ENCODE data around the gene TRMT1L.

The TRMT1L gene

GRCh38 chr1:185112356-185112755 lies 44.4 kb downstream of the TRMT1L start:
- no peak for DNase-seq (ENCODE audit: low spot score)

- DNase-seq (ENCODE audit: low spot score) = no peak
Observed at GRCh38 chr1:185111873-185112272, 44.9 kb downstream of the TRMT1L start.

DNA sequence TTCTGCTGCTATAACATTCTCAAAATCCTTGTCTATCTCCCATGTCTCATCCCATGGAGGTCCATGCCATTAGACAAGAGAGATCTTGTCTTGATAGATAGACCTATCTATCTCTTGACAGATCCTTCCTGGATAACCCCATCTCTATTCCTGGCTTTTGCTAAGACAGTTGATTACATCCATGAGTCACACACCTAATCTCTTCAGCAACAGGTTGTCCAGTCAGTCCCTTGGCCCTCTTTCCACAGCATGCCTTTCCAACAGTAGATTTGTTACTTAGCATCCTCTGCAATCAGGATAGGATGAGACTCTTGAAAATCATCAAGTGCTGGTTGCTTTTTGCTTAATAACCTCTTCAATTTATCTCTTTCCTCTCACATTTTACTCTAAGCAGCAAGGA lies 46.6 kb downstream of the TRMT1L start:
- no peak for DNase-seq (ENCODE audit: low spot score)

- DNase-seq (ENCODE audit: low spot score) = no peak
Observed at GRCh38 chr1:185108321-185108720, 48.4 kb downstream of the TRMT1L start.

GRCh38 chr1:185105121-185105520 lies 51.6 kb downstream of the TRMT1L start:
- DNase-seq (ENCODE audit: low spot score) = no peak

GRCh38 chr1:185104083-185104482 lies 52.7 kb downstream of the TRMT1L start:
- no peak for DNase-seq (ENCODE audit: low spot score)

DNA sequence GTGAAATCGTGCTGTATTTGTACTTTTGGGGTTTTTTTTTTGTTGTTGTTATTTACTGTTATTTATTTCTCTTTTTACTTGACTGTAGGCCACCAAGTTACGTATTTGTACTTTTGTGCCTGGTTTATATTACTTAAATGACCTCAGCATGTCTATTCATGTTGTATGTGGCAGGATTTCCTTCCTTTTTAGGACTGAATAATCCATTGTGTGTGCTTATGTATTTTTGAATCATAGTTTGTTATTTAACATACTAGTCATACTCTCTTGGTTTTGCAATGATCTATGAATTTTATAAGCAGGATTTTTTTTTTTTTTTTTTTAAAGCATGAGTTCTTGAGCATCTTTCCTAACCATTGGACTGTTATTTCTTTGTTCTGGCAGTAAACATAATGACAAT lies 60.2 kb downstream of the TRMT1L start:
- DNase-seq (ENCODE audit: low spot score) = no peak

DNA sequence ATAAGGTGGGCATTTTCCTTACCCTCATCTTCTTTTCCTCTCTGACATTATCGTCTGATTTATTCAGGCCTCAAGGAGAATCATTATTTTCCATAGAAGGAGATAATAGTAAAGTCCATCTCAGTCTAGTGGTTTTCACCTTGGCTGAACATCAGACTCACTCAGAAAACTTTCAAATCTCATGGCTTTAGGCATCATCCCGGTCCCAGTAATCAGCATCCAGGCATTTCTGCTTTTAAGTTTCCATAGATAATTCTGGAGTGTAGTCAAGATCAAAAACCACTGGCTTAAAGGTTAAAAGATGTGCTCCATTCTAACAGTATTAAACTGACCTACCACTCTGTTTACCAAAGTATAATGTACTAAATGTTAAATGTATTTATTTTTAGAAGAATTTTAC lies 62.0 kb downstream of the TRMT1L start:
- no peak for DNase-seq (ENCODE audit: low spot score)

- no peak for DNase-seq (ENCODE audit: low spot score)
Observed at GRCh38 chr1:185091480-185091879, 65.3 kb downstream of the TRMT1L start.

GRCh38 chr1:185087746-185088145 lies 69.0 kb downstream of the TRMT1L start:
- no peak for DNase-seq (ENCODE audit: low spot score)

DNA sequence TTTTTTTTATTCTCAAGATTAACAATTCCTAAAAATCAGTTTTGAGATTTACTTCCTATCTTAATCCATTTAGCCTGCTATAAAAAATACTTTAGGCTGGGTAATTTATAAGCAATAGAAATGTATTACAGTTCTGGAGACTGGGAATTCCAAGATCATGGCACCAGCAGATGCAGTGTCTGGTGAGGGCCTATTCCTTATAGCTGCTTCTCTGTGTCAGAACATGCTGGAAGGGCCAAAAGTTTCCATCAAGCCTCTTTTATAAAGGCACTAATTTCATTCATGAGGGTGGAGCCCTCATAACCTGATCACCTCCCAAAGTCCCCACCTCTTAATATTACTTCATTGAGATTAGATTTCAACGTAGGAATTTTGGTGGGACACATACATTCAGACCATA lies 69.7 kb downstream of the TRMT1L start:
- DNase-seq (ENCODE audit: low spot score) = no peak

DNA sequence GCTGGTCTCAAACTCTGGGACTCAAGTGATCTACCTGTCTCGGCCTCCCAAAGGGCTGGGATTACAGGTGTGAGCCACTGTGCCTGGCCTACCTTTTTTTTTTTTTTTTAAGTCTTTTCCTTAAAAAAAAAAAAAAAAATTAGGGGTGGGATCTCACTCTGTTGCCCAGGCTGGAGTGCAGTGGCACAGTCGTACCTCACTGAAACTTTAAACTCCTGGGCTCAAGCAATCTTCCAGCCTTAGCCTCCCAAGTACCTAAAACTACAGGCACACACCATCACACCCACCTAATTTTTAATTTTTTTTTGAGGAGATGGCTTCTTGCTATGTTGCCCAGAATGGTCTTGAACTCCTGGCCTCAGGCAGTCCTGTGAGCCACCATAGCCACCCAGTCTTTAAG lies 72.9 kb downstream of the TRMT1L start:
- DNase-seq (ENCODE audit: low spot score) = no peak

DNA sequence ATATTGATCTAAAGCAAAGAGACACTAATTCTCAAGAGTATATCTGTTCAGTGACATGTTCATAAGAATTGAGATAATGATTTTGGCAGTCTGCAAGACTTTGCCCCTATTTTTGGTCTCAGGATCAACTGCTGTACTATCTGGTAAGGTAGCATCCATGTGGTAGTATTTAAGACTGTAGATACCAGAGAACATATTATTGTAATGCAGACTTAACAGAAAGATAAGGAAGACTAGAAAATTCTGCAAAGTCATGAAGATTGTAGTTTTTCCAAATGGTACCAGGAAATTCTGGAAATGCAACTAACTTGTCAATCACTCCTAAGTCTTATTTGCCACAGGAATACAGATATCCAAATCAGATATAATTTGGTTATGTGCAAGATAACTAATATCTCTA lies 76.3 kb downstream of the TRMT1L start:
- no peak for DNase-seq (ENCODE audit: low spot score)

- DNase-seq (ENCODE audit: low spot score) = no peak
Observed at GRCh38 chr1:185077374-185077773, 79.4 kb downstream of the TRMT1L start.

DNA sequence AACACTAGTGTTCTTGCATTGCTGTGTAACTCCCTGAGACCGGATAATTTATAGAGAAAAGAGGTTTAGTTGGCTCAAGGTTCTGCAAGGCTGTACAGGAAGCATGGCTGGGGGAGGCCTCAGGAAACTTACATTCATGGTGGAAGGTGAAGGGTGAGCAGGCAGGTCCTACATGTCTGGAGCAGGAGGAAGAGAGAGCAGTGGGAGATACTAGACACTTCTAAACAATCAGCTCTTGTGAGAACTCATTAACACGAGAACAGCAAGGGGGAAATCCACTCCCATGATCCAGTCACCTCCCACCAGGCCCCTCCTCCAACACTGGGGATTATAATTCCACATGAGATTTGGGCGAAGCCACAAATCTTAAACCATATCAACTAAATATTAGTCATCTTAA lies 81.3 kb downstream of the TRMT1L start:
- no peak for DNase-seq (ENCODE audit: low spot score)

DNA sequence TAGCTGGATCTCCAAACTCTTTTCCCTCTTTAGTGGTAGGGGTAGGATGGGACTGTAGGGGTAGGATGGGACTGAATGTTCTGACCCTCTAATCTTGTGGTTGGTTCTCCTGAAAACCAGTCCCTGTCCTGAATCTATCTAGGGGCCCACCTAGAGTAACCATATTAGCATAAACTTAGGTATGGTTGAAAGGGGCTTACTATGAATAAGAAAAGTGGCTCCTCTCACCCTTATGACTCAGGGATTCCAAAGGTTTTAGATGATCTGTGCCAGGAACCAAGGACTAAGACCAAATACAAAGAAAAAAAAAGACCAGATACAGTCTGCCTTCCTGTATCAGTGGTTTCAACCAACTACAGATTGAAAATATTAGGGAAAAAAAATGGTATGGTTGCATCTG lies 82.4 kb downstream of the TRMT1L start:
- no peak for DNase-seq (ENCODE audit: low spot score)

GRCh38 chr1:185073725-185074124 lies 83.0 kb downstream of the TRMT1L start:
- no peak for DNase-seq (ENCODE audit: low spot score)

DNA sequence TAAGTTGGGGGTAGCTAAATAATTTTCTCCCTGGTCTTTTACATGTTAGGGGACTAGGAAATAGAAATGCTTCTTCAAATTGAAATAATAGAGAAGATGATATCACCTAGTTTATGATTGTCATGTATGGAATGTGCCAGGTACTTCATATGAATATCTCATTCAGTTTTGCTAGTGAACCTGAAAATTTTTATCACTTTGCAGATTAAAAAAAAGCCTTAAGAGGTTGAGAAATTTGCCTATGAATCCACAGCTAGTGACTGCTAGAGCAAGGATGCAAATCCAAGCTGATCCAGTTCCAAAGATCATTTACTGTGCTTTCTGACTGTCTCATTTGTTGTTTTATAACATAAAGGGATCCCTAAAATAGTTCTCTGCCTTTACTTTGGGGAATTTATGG lies 86.7 kb downstream of the TRMT1L start:
- no peak for DNase-seq (ENCODE audit: low spot score)

GRCh38 chr1:185069202-185069772 lies 87.5 kb downstream of the TRMT1L start:
- no peak for DNase-seq (ENCODE audit: low spot score)

DNA sequence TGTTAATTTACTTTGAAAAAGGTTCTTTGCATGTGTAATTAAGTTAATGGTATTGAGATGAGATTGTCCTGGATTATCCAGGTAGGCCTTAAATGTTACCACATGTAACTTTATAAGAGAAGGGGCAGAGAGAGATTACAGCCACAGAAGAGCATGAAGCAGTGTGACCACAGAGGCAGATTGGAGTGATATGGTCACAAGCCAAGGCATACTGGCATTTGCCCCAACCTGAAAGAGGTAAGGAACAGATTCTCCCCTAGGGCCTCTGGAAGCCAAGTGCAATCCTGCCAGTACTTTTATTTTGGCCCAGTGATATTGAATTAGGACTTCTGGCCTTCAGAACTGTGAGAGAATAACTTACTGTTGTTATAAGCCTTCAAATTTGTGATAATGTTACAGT lies 88.4 kb downstream of the TRMT1L start:
- no peak for DNase-seq (ENCODE audit: low spot score)

Measured in SK-N-DZ (cell line).